Measurements from ENCODE around the gene KIAA0232. TPM values are rescaled to one million over a fixed set of nuclear protein-coding genes. Genes with fewer than 3 reads are reported as not detected.
"Not testable (repeated sequence)": the region's sequence is repeated elsewhere in the genome, so short reads cannot be mapped to it uniquely, and the experiment has no call there.

The KIAA0232 gene
- total and polyA plus RNA-seq, 2 experiments from 2014 or later: 20.6 to 21.7 TPM

- 0 out of 2 replicates have a peak, but pooled peaks cover 9% of the 10 kb centered on the region for H3K4me1 ChIP-seq (ENCODE audit: insufficient read depth)
- in situ Hi-C loops (cut with MboI): no loop called here
- 22 to 23% methylated on average over 28 to 31 of the region's 31 CpGs for WGBS, 2 experiments (ENCODE audit: low coverage in 1 of 2, low lambda C conversion rate in 2 of 2, missing lambda C conversion rate in 2 of 2)
Observed at GRCh38 chr4:6910340-6910959, 127.9 kb downstream of the KIAA0232 start.

GRCh38 chr4:6910960-6911874, 128.7 kb downstream of the KIAA0232 start:
- H3K4me1 ChIP-seq (ENCODE audit: insufficient read depth): 0 out of 2 replicates have a peak, but pooled peaks cover 9% of the 10 kb centered on the region
- H3K4me2 ChIP-seq (ENCODE audit: unreplicated experiment): no peak overlapping the region
- no peaks in the 10 kb centered on the region for H3F3A ChIP-seq (ENCODE audit: insufficient read depth)
- no peaks in the 10 kb centered on the region for H3K27me3 ChIP-seq (replicated peaks; ENCODE audit: insufficient read depth)
- peak overlapping the region; percentile 34; the same call in 1 of the 2 replicates for H2AFZ ChIP-seq
- H3K9me2 ChIP-seq (ENCODE audit: insufficient read depth): no peaks in the 10 kb centered on the region
- H3K27ac ChIP-seq: no peak overlapping the region
- WGBS, 2 experiments (ENCODE audit: low coverage in 1 of 2, low lambda C conversion rate in 2 of 2, missing lambda C conversion rate in 2 of 2): 91 to 93% methylated on average over 15 of the region's 15 CpGs
- H3K79me2 ChIP-seq (ENCODE audit: insufficient read depth): peaks cover 38% of the 10 kb centered on the region; the same call in 1 of the 2 replicates
- no peak for DNase-seq
- no peak for TF ChIP-seq EZH2 (IDR thresholded peaks at IDR 0.05; ENCODE audit: insufficient read depth, poor library complexity, severe bottlenecking)
- TF ChIP-seq EZH2phosphoT487 (IDR thresholded peaks at IDR 0.05; ENCODE audit: insufficient read depth, low read depth): no peak
- no peak overlapping the region for H3K9ac ChIP-seq
- no peaks in the 10 kb centered on the region for H4K20me1 ChIP-seq (ENCODE audit: insufficient read depth)
- in situ Hi-C loops (cut with MboI): no loop called here
- H3K4me3 ChIP-seq: 0 out of 2 replicates have a peak overlapping the region, but pooled peaks have one; percentile 83
- H3K9me3 ChIP-seq (ENCODE audit: low read depth): no peaks in the 10 kb centered on the region
- H3K36me3 ChIP-seq (ENCODE audit: low read depth): no peaks in the 10 kb centered on the region

More at GRCh38 chr4:6910340-6910959, 127.9 kb downstream of the KIAA0232 start:
- H3K9me2 ChIP-seq (ENCODE audit: insufficient read depth): no peaks in the 10 kb centered on the region
- no peaks in the 10 kb centered on the region for H3K9me3 ChIP-seq (ENCODE audit: low read depth)
- H3K9ac ChIP-seq: peak overlapping the region; percentile 69
- DNase-seq: peak; percentile 36
- H3K36me3 ChIP-seq (ENCODE audit: low read depth): no peaks in the 10 kb centered on the region
- H3K79me2 ChIP-seq (ENCODE audit: insufficient read depth): peaks cover 37% of the 10 kb centered on the region; the same call in 1 of the 2 replicates
- H3K27ac ChIP-seq: no peak overlapping the region
- no peaks in the 10 kb centered on the region for H3F3A ChIP-seq (ENCODE audit: insufficient read depth)
- H4K20me1 ChIP-seq (ENCODE audit: insufficient read depth): no peaks in the 10 kb centered on the region
- TF ChIP-seq EZH2 (IDR thresholded peaks at IDR 0.05; ENCODE audit: insufficient read depth, poor library complexity, severe bottlenecking) (no peak), EZH2phosphoT487 (IDR thresholded peaks at IDR 0.05; ENCODE audit: insufficient read depth, low read depth) (no peak)
- peak overlapping the region; percentile 34 for H2AFZ ChIP-seq
- peak overlapping the region; percentile 92 for H3K4me2 ChIP-seq (ENCODE audit: unreplicated experiment)
- peak overlapping the region; percentile 83 for H3K4me3 ChIP-seq
- no peaks in the 10 kb centered on the region for H3K27me3 ChIP-seq (replicated peaks; ENCODE audit: insufficient read depth)

GRCh38 chr4:6911917-6912316, 129.4 kb downstream of the KIAA0232 start:
- H4K20me1 ChIP-seq (ENCODE audit: insufficient read depth); H3K4me1 ChIP-seq (ENCODE audit: insufficient read depth): not testable (repeated sequence)
- 82 to 85% methylated on average over 10 of the region's 10 CpGs for WGBS, 2 experiments (ENCODE audit: low coverage in 1 of 2, low lambda C conversion rate in 2 of 2, missing lambda C conversion rate in 2 of 2)

GRCh38 chr4:6912441-6912840, 129.9 kb downstream of the KIAA0232 start:
- no peak for DNase-seq
- H3K9ac ChIP-seq: no peak overlapping the region
- in situ Hi-C loops (cut with MboI): no loop called here
- H3K9me3 ChIP-seq (ENCODE audit: low read depth): no peaks in the 10 kb centered on the region
- H3K36me3 ChIP-seq (ENCODE audit: low read depth): no peaks in the 10 kb centered on the region
- WGBS, 2 experiments (ENCODE audit: low coverage in 1 of 2, low lambda C conversion rate in 2 of 2, missing lambda C conversion rate in 2 of 2): 64 to 74% methylated on average over 4 of the region's 4 CpGs
- H4K20me1 ChIP-seq (ENCODE audit: insufficient read depth): no peaks in the 10 kb centered on the region
- no peak overlapping the region for H3K27ac ChIP-seq
- H3K79me2 ChIP-seq (ENCODE audit: insufficient read depth): peaks cover 42% of the 10 kb centered on the region; the same call in 1 of the 2 replicates
- H3K27me3 ChIP-seq (replicated peaks; ENCODE audit: insufficient read depth): no peaks in the 10 kb centered on the region
- H3K4me1 ChIP-seq (ENCODE audit: insufficient read depth): 0 out of 2 replicates have a peak, but pooled peaks cover 9% of the 10 kb centered on the region
- no peak overlapping the region for H3K4me2 ChIP-seq (ENCODE audit: unreplicated experiment)
- H2AFZ ChIP-seq: no peak overlapping the region
- no peak overlapping the region for H3K4me3 ChIP-seq
- TF ChIP-seq EZH2 (IDR thresholded peaks at IDR 0.05; ENCODE audit: insufficient read depth, poor library complexity, severe bottlenecking) (no peak), EZH2phosphoT487 (IDR thresholded peaks at IDR 0.05; ENCODE audit: insufficient read depth, low read depth) (no peak)
- no peaks in the 10 kb centered on the region for H3K9me2 ChIP-seq (ENCODE audit: insufficient read depth)
- H3F3A ChIP-seq (ENCODE audit: insufficient read depth): no peaks in the 10 kb centered on the region

More at GRCh38 chr4:6911917-6912316, 129.4 kb downstream of the KIAA0232 start:
- H3K27me3 ChIP-seq (replicated peaks; ENCODE audit: insufficient read depth); H3K4me2 ChIP-seq (ENCODE audit: unreplicated experiment); in situ Hi-C loops (cut with MboI); H3K9me2 ChIP-seq (ENCODE audit: insufficient read depth); H3K9me3 ChIP-seq (ENCODE audit: low read depth); H2AFZ ChIP-seq; DNase-seq; H3K36me3 ChIP-seq (ENCODE audit: low read depth); H3F3A ChIP-seq (ENCODE audit: insufficient read depth); H3K9ac ChIP-seq; H3K4me3 ChIP-seq; H3K27ac ChIP-seq: not testable (repeated sequence)
- peaks cover 40% of the 10 kb centered on the region; the same call in 1 of the 2 replicates for H3K79me2 ChIP-seq (ENCODE audit: insufficient read depth)

Data from GM23248 (cell line).